Fibroblast of lung (primary cell): Measurements from ENCODE around the gene HYAL1. TPM values are rescaled to one million over a fixed set of nuclear protein-coding genes. Genes with fewer than 3 reads are reported as not detected.

ENCODE experiments used
- DNase-seq, 2 donors: peaks; one replicate each; pipeline versions ENCODE4 v3.0.0 to v3.0.0-alpha.2; 2010; ENCODE audit warnings: low read depth in 2 of 2
- H2AFZ ChIP-seq: 2 replicates; pipeline ENCODE4 v1.5.1; 2012; ENCODE audit warnings: low read length, control low read depth, inconsistent platforms
- H3K27ac ChIP-seq: 2 replicates; pipeline ENCODE4 v1.5.1; 2011; ENCODE audit warnings: low read length, control low read depth; ENCODE audit not compliant: insufficient read depth
- H3K27me3 ChIP-seq: 2 replicates; pipeline ENCODE4 v1.5.1; 2011; ENCODE audit warnings: mild to moderate bottlenecking, low read length; ENCODE audit not compliant: control insufficient read depth, insufficient read depth
- H3K36me3 ChIP-seq: 2 replicates; pipeline ENCODE4 v1.5.1; 2011; ENCODE audit warnings: low read length; ENCODE audit not compliant: control insufficient read depth, insufficient read depth
- H3K4me1 ChIP-seq: 2 replicates; pipeline ENCODE4 v1.5.1; 2011; ENCODE audit warnings: low read length; ENCODE audit not compliant: control insufficient read depth, insufficient read depth; ENCODE audit errors: extremely low read depth
- H3K4me2 ChIP-seq: 2 replicates; pipeline ENCODE4 v1.5.1; 2011; ENCODE audit warnings: low read length, control low read depth; ENCODE audit not compliant: insufficient read depth; ENCODE audit errors: extremely low read depth
- H3K4me3 ChIP-seq, 4 experiments: fragments of 200-600 bp in 1 of 4; sonication (generic) in 1 of 4; replicated peaks in 1 of 4; 2 replicates each; pipeline ENCODE4 v1.5.1; 2011 to 2016; ENCODE audit warnings: low read length in 4 of 4, low read depth in 3 of 4, mild to moderate bottlenecking in 3 of 4, control low read depth in 2 of 4, inconsistent platforms in 1 of 4, mixed read lengths in 1 of 4; ENCODE audit not compliant: insufficient read depth in 1 of 4; ENCODE audit errors: control extremely low read depth in 1 of 4
- H3K79me2 ChIP-seq: 2 replicates; pipeline ENCODE4 v1.5.1; 2012; ENCODE audit warnings: mild to moderate bottlenecking, low read length, inconsistent platforms; ENCODE audit not compliant: control insufficient read depth, insufficient read depth
- H3K9ac ChIP-seq: 2 replicates; pipeline ENCODE4 v1.5.1; 2011; ENCODE audit warnings: mild to moderate bottlenecking, low read length, control low read depth; ENCODE audit not compliant: insufficient read depth
- H3K9me3 ChIP-seq: 2 replicates; pipeline ENCODE4 v1.5.1; 2012; ENCODE audit warnings: low read depth, low read length; ENCODE audit not compliant: control insufficient read depth, insufficient read depth
- H4K20me1 ChIP-seq: 2 replicates; pipeline ENCODE4 v1.5.1; 2011; ENCODE audit warnings: low read length; ENCODE audit not compliant: control insufficient read depth, insufficient read depth; ENCODE audit errors: extremely low read depth
- EZH2 ChIP-seq: IDR thresholded peaks from 2 replicates; pipeline ENCODE4 v1.5.1; 2012; ENCODE audit warnings: low read length, control low read depth, mild to moderate bottlenecking; ENCODE audit errors: missing control alignments
- polyA plus RNA-seq, 2 donors: library from polyadenylated mRNA; depleted of rRNA in 1 of 2; stranded (reverse) in 1 of 2; unstranded in 1 of 2; fragments of >200 nt; gene quantifications; 2 replicates each; pipeline ENCODE4 v1.2.1, GENCODE V29; 2011 to 2012; ENCODE audit warnings: missing spikeins in 1 of 2
- total RNA-seq: library from RNA; depleted of rRNA; stranded (reverse); fragments of >200 nt; gene quantifications from 2 replicates; pipeline ENCODE4 v1.2.1, GENCODE V29; 2014
- TF ChIP-seq, protein P1 (sequence below), 2 donors: IDR thresholded peaks in 1 of 2; conservative IDR thresholded peaks in 1 of 2; 1 replicate in 1 of 2; 2 replicates in 1 of 2; pipeline ENCODE4 v1.5.1; 2011 to 2012; ENCODE audit warnings: low read length in 2 of 2, control low read depth in 1 of 2, inconsistent platforms in 1 of 2, low read depth in 1 of 2, mild to moderate bottlenecking in 1 of 2

HYAL1 gene
- total and polyA plus RNA-seq, 2 donors (not counting 1 experiment from before 2014, with no cell fraction given), result 1.3 to 2.5 TPM

DNA sequence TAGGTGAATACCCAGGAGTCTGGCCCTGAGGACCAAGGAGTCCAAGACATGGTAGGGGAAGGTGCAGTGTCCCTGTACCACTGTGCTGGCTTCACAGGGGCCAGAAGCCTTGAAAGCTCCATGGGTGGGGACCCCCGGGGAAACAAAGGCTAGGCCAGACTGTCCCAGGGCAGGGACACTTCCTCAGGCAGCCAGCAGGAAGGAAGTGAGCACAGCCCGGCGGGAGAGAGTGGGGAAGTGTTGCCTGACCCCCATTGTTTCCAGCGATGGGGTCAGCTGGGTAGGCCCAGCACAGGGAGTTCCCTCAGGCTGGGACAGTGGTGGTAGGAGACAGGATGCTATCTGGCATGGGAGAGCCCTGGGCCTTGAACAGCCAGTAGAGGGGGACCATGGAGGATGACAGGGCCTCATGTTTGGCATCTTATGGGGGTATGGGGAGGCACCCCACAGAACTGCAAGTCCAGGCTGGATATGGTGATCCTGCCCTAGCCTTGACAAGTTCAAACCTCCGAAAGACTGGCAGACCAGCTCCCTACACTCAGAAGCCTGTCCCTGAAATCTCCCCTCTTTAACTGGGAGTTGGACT, 20.3 kb upstream of the HYAL1 start:
- H3K4me2 ChIP-seq, result no peak overlapping the region
- H2AFZ ChIP-seq, result no peak overlapping the region
- H3K4me3 ChIP-seq, result no peak overlapping the region
- DNase-seq, result no peak
- no peak overlapping the region for H3K9ac ChIP-seq
- H3K9me3 ChIP-seq, result no peaks in the 10 kb centered on the region
- peaks cover 31% of the 10 kb centered on the region for H3K79me2 ChIP-seq
- H3K27ac ChIP-seq, result no peak overlapping the region
- TF ChIP-seq, protein P1, sequence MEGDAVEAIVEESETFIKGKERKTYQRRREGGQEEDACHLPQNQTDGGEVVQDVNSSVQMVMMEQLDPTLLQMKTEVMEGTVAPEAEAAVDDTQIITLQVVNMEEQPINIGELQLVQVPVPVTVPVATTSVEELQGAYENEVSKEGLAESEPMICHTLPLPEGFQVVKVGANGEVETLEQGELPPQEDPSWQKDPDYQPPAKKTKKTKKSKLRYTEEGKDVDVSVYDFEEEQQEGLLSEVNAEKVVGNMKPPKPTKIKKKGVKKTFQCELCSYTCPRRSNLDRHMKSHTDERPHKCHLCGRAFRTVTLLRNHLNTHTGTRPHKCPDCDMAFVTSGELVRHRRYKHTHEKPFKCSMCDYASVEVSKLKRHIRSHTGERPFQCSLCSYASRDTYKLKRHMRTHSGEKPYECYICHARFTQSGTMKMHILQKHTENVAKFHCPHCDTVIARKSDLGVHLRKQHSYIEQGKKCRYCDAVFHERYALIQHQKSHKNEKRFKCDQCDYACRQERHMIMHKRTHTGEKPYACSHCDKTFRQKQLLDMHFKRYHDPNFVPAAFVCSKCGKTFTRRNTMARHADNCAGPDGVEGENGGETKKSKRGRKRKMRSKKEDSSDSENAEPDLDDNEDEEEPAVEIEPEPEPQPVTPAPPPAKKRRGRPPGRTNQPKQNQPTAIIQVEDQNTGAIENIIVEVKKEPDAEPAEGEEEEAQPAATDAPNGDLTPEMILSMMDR (conservative IDR thresholded peaks at IDR 0.05 in 1 of 2, IDR thresholded peaks at IDR 0.05 in 1 of 2; ENCODE audit: low read depth in 1 of 2, low read length in 2 of 2), result no peak
- TF ChIP-seq EZH2, result no peak
- H4K20me1 ChIP-seq, result no peaks in the 10 kb centered on the region
- no peaks in the 10 kb centered on the region for H3K27me3 ChIP-seq
- H3K4me1 ChIP-seq, result peaks cover 10% of the 10 kb centered on the region
- peaks cover 8% of the 10 kb centered on the region for H3K36me3 ChIP-seq

DNA sequence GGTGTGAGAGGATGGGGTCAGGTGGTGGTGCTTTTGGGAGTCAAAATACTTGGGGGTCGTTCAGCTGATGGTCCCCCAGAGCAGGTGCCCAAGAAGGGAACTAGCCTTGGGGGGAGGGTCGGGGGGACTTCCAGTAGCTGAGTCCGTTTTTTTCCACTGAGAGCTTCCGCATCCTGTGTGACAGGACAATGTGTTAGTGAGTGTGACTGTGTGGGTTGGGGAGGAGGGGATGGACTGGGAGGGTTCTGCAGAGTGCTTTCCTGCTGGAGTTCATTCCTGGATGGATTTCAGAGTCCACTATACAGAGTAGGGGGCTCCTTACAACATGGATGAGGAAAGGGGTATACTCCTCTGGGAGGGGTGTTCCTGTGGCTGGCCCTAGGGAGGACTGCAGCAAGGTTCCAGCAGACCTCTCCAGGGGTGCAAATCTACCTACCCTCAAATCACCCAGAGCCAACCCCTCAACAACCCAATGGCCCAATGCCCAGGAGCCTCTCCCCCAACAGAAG, 19.8 kb upstream of the HYAL1 start:
- Histone ChIP-seq H3K4me2 (no peak overlapping the region), H3K4me3 (no peak overlapping the region), H3K36me3 (peaks cover 14% of the 10 kb centered on the region), H3K79me2 (peaks cover 34% of the 10 kb centered on the region), H4K20me1 (no peaks in the 10 kb centered on the region), H3K27ac (no peak overlapping the region), H3K4me1 (peaks cover 8% of the 10 kb centered on the region), H3K9me3 (no peaks in the 10 kb centered on the region), H2AFZ (no peak overlapping the region), H3K27me3 (no peaks in the 10 kb centered on the region), H3K9ac (no peak overlapping the region)
- no peak for TF ChIP-seq EZH2
- no peak for DNase-seq

DNA sequence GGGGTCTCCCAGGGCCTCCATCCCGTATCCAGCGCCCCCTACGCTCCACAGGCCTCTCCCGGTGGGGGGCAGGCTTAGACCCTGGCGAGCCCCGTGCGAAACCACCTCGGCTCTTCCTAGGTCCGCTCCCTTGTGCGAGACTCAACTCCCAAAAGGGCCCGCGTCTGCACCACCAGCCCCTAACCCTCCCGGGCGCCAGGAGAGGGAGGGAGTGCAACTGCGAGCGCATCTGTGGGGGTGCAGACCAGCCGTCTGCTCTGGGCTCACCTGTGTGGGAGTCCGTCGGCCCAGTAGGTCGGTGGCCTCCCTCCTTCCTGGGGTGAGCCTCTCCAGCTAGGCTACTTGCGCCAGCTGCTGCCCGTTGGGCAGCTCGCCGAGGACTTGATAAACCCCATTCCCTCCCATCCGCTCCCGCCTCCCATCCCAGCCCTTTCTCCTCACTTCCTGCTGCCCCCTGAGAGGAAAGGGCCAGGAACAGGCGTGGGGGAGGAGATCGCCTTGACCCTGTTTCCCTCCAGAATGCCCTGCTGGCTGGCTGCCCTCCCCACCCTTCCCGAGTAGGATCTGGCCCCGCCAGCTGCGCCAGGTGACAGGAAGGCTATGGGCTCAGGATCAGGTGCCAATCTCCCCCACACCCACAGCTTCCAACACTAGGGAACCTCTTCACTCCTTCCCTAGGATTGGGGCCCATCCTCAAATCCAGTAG, 19.2 kb upstream of the HYAL1 start, which contains the start of gene HYAL2:
Gene HYAL2 (minus strand): TSS at position 360 of the 706 bp plus-strand sequence. CDS start 2,256 bp downstream, outside the sequence.
- Histone ChIP-seq H3K36me3 (peaks cover 18% of the 10 kb centered on the region), H3K27me3 (no peaks in the 10 kb centered on the region), H3K27ac (peak within 1 kb of the TSS; percentile 99), H3K79me2 (peaks cover 32% of the 10 kb centered on the region), H3K9ac (peak within 1 kb of the TSS; percentile 99), H4K20me1 (no peaks in the 10 kb centered on the region), H3K4me1 (peaks cover 8% of the 10 kb centered on the region), H2AFZ (peak within 1 kb of the TSS; percentile 95), H3K4me3 (peak within 1 kb of the TSS; percentile 64 to 69 (median 66)), H3K9me3 (no peaks in the 10 kb centered on the region), H3K4me2 (peak within 1 kb of the TSS; percentile 69)
- TF ChIP-seq, protein P1 (conservative IDR thresholded peaks at IDR 0.05 in 1 of 2, IDR thresholded peaks at IDR 0.05 in 1 of 2; ENCODE audit: low read depth in 1 of 2, low read length in 2 of 2), result no peak
- TF ChIP-seq EZH2, result no peak
- DNase-seq, result no peak
